Stimulated activated CD4-positive, alpha-beta T cell treated with anti-CD3 and anti-CD28 coated beads, Interleukin-15, amount 100 ng/mL, for 1 hour (primary cell): ENCODE measurements around the gene SOX11.
"Not testable (repeated sequence)": the region's sequence is repeated elsewhere in the genome, so short reads cannot be mapped to it uniquely, and the experiment has no call there.

Experiments used
- DNase-seq, 2 donors: peaks; one replicate each; pipeline ENCODE4 v3.0.0-alpha.2; 2020; ENCODE audit warnings: low read depth in 1 of 2, low spot score in 1 of 2

Gene SOX11

DNA sequence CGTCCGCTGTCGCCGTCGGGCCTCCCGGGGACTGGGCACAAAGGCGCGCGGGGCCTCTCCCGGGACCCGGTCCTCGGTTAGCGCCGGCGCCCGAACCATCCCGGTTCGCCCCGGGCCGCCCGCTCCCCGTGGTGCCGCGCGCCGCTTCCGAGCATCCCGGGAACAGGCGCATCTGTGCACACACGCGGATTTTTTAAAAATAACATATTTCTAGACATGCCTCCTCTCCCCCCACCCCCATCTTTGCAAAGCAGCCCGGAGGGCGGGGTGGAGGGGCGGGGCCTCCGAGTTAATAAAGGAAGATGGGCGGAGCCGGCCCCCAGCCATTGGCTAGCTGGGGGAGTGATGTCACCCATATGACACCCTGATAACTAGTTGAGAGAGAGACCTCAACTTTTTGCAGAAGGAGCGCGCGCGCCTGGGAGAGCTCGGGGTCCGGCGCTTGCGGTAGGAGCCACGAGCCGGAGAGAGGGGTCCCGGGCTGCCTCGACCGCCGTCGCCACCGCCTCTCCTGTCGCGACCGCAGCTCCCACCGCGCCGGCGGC lies at the start of gene SOX11:
SOX11 (plus strand) TSS at position 400 of the 545 bp plus-strand sequence. CDS start 338 bp downstream, outside the sequence.
- no peak for DNase-seq

DNA sequence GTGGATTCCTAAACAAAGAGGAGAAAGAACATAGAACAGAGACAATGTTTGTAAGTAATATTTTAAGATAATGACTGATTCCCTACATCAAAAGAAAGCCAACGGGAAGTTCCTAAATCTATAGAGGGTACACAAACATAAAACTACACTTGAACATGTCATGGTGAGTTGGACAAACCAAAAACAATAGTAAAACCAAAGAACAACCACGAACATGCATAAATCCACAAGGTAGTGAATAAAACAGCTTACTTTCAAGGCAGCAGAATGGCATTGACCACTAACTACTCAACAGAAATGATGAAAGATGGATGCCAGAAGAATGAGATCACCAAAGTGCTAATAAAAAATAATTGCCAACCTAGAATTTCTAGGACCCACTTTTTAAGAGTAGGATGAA lies 39.5 kb upstream of the SOX11 start:
- DNase-seq = not testable (repeated sequence)

DNA sequence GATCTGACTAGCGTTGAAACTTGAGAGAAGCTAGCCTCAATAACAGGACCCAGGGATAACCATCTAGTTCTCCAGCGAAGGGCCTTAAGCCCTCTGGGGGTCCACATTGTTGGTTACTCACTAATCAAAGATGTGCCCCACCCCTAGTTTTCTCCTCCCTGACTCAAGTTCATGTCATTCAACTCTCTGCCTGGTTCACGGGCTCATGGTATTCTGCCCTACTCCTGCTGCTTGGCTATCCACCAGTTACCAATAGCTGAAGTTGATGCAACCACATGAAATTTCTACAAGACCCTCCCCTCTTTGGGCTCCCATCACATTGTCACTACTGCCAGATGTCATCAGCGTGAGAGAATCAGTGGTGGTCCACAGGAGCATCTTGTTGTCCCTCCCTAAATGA lies 38.4 kb upstream of the SOX11 start:
- DNase-seq = not testable (repeated sequence)

DNA sequence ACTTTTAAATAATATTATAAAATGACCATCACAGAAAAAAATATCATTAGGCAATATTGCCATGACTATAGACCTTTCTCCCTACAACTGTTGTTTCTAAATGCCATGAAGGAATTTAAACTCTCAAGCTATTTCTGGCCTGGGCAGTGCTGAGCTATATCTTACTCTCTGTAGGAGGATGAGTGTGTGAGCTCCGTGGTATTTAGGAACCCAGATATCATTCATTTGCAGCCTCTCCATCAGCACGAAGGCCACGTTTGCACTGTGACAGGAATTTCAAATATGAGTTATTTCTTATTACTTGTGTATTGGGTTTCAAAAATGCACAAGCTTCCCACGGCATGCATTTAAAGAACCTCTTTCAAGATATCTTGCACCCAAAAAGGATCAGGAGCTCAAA lies 35.0 kb upstream of the SOX11 start:
- no peak for DNase-seq

DNA sequence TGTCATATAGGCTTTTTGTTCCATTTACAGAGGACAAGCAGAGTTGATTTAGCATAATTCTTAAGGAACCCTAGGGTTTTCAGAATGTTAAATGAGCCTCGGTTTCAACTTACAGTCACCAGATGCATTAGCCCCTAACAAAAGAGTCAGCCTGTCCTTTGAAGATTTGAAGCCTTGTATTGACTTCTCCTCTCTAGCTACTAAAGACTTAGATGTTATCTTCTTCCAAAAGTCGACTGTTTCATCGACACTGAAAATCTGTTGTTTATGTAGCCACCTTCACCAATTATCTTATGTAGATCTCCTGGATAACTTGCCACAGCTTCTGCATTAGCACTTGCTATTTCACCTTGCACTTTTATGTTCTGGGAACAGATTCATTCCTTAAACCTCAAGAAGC lies 31.6 kb upstream of the SOX11 start:
- DNase-seq = no peak

DNA sequence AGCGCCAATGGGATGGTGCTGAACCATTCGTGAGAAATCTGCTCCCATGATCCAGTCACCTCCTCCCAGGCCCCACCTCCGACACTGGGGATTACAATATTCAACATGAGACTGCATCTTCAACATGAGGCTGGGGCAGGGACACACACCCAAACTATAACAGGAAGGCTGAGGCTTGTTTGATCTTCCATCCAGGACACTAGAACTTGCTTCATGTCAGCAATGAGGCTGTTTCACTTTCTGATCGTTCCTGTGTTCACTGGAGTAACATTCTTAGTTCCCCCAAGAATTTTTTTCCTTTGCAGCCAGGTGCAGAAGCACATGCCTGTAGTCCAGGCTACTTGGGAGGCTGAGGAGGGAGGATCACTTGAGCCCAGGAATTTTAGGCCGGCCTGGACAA lies 30.8 kb upstream of the SOX11 start:
- DNase-seq = no peak

DNA sequence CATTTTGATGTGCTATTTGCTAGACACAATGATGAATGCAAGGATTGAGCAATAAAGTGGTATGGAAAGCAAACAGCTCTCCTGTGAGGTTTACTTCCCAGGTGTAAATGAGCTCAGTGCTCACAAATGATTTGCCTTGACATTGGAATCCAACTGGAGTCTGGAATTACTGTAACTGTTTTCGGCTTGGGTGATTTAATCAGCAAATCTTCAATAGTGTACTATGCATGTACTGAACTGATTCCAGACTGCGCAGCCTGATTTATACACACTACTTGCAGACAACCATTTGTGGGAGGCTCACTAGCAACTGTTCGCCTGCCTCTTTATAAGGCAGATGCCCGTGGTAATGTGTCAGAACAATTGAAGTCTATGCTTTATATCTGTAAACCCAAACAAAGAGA lies 27.9 kb upstream of the SOX11 start:
- no peak for DNase-seq

DNA sequence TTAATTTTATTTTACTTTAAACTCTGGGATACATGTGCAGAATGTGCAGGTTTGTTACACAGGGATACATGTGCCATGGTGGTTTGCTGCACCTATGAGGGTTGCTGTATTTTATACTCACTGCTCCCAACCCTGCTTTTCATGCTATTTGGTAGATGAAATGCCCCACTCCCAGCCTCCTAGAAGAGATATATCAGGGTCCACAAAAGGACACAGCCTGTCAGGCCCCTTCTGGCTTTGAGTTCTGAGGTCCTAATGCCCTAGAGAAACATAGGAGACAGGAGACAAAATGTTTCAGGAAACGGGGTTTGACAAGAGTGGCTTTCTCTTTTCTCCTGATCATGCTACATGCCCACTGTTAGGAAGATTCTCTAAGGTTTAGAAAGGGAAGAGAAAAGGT lies 27.1 kb upstream of the SOX11 start:
- no peak for DNase-seq

DNA sequence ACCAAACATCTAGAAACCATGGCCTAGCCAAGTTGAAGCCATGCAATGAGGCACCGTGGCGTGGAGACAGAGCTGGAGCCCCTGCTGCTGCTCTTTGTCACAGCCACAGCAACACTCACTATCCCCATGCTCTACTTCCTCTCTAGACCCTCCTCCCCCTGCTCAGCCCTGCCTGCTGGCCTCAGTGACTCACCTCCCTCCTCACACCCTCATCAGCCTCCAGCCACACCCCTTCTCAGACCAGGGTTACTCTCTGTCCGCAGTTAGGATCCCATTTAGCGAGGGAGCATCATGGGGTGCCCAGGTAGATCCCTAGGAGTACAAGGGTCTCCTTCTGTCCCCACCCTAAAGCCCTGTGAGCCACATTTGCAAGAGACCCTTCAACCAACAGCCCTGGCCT lies 25.4 kb upstream of the SOX11 start:
- no peak for DNase-seq

DNA sequence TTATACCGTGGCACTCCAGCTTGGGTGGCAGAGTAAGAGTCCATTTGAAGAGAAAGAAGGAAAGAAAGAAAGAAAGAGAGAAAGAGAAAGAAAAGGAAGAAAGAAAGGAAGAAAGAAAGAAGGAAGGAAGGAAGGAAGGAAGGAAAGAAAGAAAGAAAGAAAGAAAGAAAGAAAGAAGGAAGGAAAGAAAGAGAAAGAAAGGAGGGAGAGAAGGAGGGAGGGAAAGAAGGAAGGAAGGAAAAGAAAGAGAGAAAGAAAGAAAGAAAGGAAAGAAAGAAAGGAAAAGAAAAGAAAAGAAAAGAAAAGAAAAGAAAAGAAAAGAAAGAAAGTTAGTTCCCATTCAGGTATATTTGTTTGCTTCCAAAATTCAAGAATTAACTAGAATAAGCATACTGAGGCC lies 24.5 kb upstream of the SOX11 start:
- DNase-seq = not testable (repeated sequence)

DNA sequence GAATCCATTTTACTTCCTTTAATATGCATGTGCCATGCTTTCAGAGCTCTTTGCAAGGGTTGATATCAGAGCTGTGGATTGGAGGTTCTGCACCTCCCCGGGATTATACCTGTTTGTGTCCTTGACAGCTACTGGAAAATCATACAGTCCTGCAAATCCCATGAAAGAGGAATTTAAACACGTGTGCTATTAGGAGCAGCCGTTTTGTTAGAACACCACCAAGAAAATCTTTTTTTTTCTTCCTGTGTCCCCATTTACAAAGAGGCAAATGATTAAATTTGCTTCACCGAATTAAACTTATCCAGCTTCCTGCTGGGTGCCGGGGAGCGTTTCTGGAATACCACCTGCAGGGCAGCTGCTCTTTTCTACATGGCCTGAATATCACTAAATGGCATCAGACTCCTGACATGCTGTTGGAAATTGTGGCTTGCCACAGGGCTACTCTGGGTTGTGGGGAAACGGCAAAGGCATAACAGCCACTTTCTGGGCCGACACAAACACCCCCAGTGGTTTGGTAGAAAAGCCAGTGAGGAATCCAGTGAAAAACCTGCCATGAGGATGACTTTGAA lies 23.4 kb upstream of the SOX11 start:
- DNase-seq = no peak

DNA sequence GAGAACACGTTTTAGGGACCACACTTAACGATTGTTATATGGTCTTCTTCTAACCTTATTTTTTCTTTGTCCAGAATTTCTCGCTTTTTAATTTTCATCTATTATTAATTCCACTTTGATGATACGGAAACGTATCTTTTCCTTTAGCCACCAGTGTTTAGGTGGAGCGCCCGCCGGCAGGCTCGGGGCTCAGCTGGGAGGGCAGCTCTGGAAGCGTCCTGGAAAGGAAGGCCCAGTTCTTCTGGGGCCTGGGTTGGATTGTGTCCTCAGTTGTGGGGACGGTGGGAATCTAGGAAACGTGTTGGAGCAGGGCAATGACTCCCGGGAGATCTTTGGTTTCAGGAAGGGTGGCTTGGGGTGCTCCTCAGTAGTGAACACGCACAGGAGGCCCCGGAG lies 19.4 kb upstream of the SOX11 start:
- DNase-seq = no peak

DNA sequence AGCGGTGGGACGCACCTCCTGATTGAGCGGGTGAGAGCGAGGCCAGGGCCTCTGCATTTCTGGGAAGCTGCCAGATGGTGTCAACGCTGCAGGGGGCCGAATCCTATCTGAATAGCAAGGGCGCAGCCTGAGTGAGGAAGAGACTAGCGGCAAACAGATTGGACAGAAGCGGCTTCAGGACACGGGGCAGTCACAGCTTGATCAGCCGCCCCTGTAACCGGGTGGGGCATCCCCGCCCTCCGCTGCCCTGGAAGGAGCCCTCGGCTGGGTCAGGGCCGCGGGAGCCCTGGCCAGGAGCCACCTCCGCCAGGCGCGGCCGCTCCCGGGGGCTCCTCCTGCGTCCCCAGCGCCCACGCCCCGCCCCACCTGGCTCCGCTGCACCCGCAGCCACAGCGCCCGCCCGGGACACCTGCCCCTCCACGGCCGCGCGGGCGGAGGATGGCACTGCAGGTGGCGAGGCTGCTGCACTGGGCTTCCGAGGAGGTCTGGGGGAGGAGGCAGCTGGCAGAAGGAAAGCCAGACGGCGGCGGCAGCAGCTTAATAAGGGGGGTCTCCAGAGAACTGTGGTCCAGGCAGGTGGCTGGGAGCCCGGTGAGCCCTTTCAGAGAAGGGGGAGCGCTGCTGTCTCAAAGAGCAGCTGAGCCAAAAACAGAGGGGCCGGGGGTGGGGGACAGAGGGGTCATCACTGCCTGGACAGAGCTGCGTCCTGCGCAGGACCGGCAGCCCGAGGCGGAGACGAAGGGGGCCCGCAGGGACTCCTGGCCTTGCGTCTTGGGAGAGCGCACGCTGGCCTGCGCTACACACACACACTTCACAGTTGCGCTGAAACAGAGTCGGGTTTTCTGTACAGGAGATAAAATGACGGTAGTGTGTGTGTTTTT lies 18.8 kb upstream of the SOX11 start:
- DNase-seq = no peak

DNA sequence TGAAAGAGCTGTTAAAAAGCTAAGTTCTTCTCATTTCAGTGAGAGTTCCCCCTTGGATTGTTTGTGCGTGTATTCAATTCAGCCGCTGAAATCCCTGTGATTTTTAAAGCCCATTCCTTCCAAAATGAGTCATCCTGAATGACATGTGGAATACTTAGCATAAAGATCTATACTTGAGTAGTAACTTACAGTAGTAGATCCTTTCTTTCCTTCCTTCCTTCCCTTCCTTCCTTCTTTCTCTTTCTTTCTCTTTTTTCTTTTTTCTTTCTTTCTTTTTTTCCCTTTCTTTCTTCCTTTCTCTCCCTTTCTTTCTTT lies 18.2 kb upstream of the SOX11 start:
- no peak for DNase-seq

DNA sequence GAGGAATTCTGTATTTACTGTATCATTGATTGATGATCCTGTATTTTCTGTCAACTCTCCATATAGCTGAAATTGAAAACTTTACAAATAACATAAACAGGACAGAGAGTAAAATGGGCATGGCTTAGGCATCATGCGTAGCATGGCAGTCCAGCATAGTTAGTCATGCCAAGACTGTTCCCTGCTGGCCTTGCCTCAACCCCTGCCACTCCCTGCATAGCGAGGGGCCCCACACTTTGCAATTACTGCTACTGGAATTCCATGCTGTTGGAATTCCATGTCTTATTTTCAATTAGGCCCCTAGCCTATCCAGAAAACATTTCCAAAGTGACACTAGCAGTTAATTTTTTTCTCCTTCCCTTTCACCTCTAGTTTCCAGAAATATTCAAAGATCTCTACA lies 15.1 kb upstream of the SOX11 start:
- no peak for DNase-seq

DNA sequence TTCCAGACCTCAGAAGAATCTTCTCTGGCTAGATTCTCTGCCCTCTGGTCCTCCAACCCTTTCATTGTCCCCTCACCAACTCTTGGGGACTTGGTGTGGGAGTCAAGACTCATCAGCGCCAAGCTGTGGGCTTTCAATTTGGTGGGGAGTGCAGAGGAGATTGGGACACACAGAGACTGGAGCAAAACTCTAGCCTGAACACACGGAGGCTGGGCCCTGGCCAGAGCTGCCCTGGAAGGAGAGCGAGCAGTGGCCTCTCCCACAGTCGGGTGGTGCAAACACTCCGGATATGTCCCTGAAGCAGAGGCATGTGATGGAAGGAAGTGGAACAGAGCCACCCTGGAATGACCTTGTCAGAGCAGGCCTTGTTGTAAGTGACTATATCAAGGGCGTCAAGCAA lies 8.7 kb upstream of the SOX11 start:
- no peak for DNase-seq

DNA sequence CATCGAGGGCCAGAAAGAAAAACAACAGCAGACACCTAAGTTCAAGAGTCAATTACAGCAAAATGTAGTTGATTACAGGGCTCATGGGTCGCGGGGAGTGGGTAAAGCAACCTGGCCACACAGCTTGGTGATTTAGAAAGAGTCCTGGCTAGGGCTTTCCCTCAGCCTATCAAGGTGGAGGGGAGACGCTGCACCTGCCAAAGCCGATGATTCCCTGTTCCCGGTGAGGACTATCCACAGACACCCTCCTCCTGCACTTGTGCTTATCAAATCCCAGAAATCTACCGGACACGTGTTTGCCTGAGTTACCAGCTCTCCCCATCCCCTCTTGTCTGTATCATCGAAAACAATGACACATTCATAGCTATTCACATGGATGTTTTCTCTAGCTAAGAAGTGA lies 7.0 kb upstream of the SOX11 start:
- no peak for DNase-seq

DNA sequence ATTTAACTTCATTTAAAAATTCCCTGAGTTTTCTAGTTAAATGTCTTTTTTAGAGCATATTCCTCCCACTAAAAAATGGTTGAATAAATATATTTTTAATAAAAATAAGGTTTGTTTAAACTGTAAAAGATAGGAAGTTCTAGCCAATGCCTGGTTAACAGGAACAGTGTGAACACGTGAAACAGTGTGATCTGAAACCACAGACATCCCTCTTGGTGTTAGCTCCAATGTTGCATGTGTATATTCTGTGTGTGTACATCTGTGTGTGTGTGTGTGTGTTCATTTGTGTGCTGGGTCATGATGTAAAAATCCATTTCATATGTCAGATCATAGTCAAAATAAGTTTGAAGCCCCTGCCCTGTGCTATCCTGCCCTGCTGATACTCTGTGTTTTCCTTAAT lies 6.1 kb upstream of the SOX11 start:
- no peak for DNase-seq

DNA sequence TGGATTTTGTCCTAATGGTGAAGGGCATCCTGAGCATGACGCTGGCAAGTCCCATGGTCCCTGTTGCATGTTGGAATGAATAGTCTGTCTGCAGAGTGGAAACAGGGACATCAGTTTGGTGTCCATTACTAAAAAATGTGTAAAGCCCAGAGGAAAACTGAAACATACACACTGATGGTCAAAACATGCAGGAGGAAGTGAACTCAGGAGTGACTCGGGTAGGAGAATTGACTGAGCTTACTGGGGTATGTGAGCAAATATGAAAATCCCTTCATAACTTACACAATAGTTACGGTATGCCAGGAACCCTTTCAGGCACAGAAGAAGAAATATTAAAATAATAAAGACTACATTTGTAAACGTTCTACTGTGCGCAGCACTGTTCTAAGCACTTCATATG lies 5.6 kb upstream of the SOX11 start:
- no peak for DNase-seq

DNA sequence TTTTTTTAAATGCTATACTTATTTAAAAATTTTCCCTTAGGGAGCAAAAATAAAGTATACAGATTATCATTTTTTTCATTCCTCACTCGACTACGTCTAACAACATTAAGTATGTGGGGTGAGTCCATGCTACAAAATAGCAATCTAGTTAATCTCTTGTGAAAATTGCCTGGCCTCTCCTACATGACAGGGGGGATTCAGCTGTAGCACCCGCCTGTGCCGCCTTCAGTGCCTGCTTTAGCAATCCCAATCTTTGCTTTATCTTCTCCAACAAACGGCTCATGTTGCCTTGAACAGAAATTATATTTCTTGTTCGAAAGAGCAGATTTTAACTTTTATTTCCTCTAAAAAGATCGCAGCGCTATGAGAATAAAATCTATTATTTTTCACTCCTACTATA lies 2.4 kb upstream of the SOX11 start:
- no peak for DNase-seq

DNA sequence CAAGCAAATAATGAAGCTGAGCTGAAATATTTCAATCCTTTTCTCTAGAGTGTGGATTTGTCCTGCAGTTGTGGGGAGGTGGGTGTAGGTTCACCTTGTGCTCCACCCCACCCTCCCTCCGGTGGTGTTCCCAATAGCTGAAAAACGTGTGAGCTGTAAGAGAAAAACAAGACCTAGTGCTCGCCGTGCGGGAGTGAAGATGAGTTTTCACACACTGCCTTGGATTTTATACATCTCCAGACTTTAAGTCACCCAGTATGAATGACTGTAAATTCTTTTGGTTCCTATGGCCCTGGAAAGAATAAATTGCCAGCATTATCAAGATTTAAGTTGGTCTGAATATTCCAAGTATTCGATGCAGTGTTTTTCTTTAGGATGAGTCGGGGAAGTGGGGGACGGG lies 1.9 kb upstream of the SOX11 start:
- no peak for DNase-seq

DNA sequence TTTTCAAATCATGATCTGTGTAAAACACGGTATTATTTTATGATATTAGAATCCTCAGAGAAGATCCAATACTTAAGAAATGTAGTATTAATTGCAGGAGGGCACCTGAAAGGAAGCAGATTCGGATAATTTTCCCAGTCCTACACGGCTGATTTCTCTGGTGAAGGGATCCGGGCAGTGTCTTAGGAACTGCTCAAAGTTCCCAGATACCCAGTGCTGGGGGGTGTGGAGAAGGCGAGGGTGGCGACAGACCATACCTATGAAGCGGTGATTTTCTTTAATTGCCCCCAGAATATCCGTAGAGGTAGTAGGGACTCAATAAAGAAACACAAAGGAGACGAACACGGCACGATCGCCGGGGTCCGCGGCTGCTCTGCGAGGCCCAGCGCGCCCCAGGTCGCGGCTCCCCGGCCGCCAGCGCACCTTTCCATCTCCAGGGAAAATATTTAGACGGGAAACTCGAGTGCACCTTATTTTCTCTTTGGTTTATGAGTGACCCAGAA lies 1.4 kb upstream of the SOX11 start:
- DNase-seq = no peak
